NB4 (cell line): Measurements from ENCODE around the gene HEMK1.

Source experiments
- POLR2A ChIP-seq: IDR thresholded peaks from 2 replicates; pipeline ENCODE4 v1.6.1; 2011; ENCODE audit warnings: mild to moderate bottlenecking; ENCODE audit not compliant: insufficient read length; ENCODE audit errors: extremely low read depth
- TF ChIP-seq, protein P1 (sequence below): IDR thresholded peaks from one replicate; pipeline ENCODE4 v1.5.1; 2012; ENCODE audit warnings: low read depth, low read length

DNA sequence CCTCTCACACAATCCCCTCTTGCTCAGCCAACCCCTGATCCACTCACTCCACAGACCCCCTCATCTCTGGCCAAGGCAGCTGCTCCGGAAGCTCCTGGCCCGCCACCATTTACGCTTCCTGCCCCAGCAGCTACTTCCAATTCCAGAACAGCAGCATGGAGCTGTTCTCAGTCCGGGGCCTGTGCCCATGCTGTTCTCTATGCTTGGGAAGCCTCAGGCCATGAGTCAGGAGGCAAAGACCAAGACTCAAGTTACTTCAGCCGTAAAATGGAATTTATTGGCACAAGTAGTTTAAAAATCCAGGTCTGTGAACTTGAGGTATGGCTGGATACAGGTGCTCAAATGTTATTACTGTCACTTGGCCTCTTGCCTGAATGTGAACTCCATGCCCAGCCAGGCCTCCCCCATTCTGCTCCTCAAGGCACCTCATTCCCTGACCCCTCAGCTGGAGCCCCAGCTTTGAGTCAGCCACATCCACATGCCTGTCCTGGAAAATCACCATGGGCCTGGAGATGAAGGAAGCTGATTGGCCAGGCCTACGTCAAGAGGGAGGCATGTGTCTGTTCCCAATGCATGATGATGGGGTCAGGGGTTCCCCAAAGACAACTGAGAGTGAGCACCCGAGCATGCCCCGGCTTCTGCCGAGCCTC lies 34.5 kb upstream of the HEMK1 start:
- TF ChIP-seq, protein P1, sequence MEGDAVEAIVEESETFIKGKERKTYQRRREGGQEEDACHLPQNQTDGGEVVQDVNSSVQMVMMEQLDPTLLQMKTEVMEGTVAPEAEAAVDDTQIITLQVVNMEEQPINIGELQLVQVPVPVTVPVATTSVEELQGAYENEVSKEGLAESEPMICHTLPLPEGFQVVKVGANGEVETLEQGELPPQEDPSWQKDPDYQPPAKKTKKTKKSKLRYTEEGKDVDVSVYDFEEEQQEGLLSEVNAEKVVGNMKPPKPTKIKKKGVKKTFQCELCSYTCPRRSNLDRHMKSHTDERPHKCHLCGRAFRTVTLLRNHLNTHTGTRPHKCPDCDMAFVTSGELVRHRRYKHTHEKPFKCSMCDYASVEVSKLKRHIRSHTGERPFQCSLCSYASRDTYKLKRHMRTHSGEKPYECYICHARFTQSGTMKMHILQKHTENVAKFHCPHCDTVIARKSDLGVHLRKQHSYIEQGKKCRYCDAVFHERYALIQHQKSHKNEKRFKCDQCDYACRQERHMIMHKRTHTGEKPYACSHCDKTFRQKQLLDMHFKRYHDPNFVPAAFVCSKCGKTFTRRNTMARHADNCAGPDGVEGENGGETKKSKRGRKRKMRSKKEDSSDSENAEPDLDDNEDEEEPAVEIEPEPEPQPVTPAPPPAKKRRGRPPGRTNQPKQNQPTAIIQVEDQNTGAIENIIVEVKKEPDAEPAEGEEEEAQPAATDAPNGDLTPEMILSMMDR: no peak
- TF ChIP-seq POLR2A: no peak
